Measurements from ENCODE around the gene KIRREL3. TPM values are rescaled to one million over a fixed set of nuclear protein-coding genes. Genes with fewer than 3 reads are reported as not detected.

KIRREL3 gene
- total and polyA plus RNA-seq, 9 of the 15 experiments (the other 6 are each of a cell fraction or from before 2014, with no cell fraction given), result 0.04 to 0.10 TPM; not detected in 7

DNA sequence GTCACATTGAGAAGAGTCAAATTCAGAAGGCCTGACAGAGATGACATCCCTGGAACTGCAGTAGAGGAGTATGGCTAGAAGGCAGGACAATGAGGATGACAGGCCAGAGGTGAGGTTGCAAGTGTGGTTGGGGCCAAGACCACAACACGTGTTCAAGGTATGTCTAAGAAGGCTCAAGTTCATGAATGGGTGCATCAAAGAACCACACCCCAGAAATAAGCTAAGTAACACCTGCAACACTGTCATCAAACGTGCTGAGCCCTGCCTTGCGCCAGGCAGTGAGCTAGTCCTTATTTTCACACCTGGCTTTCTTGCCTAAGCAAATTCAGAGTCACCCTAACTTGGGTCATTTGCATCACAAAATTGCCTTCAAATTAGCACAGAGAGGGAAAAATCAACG lies 313.6 kb downstream of the KIRREL3 start (continued):
- no peak for TF ChIP-seq RNF219 (CRISPR knock-in tag; IDR thresholded peaks at IDR 0.05)

- H3K9ac ChIP-seq (ENCODE audit: insufficient read depth in 1 of 2, low read depth in 2 of 2, low read length in 2 of 2), result no peak overlapping the region
- ChIA-PET POLR2A (interaction anchor here (0.7 kb wide), 1 partner anchor 10 kb away, joined by 3 read pairs; no protein-coding TSS in a partner anchor), CTCF (ENCODE audit: low intra/inter-chr PET ratio) (no interaction called here)
- no peak overlapping the region for H3K4me3 ChIP-seq
- intact Hi-C loops (cut with micrococcal nuclease), result no loop called here
- no peaks in the 10 kb centered on the region for H3K9me3 ChIP-seq (replicated peaks; ENCODE audit: control insufficient read depth, insufficient read depth, low read depth, low read length)
- BruUV-seq (replicated peaks), result no TSS peak
- ATAC-seq, result no peak
- peaks cover 0 to 15% of the 10 kb centered on the region in 2 experiments; a peak in 1 of 5 replicates for H3K27me3 ChIP-seq (ENCODE audit: control insufficient read depth in 2 of 2, insufficient read depth in 2 of 2, low read length in 2 of 2)
- no peaks in the 10 kb centered on the region for H3K4me1 ChIP-seq (replicated peaks in 1 of 2; ENCODE audit: control insufficient read depth in 2 of 2, insufficient read depth in 2 of 2, low read length in 2 of 2)
- in situ Hi-C loops (cut with MboI), result no loop called here
- TF ChIP-seq ZBTB40 (IDR thresholded peaks at IDR 0.05) (no peak), ZBTB40 (CRISPR knock-in tag; IDR thresholded peaks at IDR 0.05) (no peak)
- H3K4me2 ChIP-seq (ENCODE audit: insufficient read depth, low read length), result no peak overlapping the region
- no peaks in the 10 kb centered on the region for H4K20me1 ChIP-seq (replicated peaks; ENCODE audit: control insufficient read depth, insufficient read depth, low read length)
- no peak overlapping the region for H3K27ac ChIP-seq (ENCODE audit: extremely low read depth, low read depth, low read length)
- H3K79me2 ChIP-seq (ENCODE audit: control insufficient read depth, insufficient read depth, low read length), result no peaks in the 10 kb centered on the region
- DNase-seq (ENCODE audit: extremely low read depth in 1 of 4, low spot score in 3 of 4), result no peak
- no peaks in the 10 kb centered on the region for H3K36me3 ChIP-seq (ENCODE audit: control insufficient read depth, insufficient read depth, low read length)
- H3K9me1 ChIP-seq (ENCODE audit: control insufficient read depth, insufficient read depth, low read length), result no peaks in the 10 kb centered on the region
- WGBS (ENCODE audit: insufficient coverage, low coverage, missing lambda C conversion rate), result 0% methylated on average over 17 of the region's 19 CpGs
- H2AFZ ChIP-seq (ENCODE audit: low read depth, low read length), result no peak overlapping the region
- FAIRE-seq, result no peak
Observed at GRCh38 chr11:126683766-126684728, 316.5 kb downstream of the KIRREL3 start.

All from K562 (cell line).